ENCODE results near the gene LGALS14.

The LGALS14 gene

GRCh38 chr19:39729594-39729993 lies 25.3 kb downstream of the LGALS14 start:
- in situ Hi-C loops (cut with MboI; ENCODE audit: low pct_unique_long_range_greater_than_20kb, low sequenced_read_pairs, unreplicated experiment) = no loop called here
- no peak for TF ChIP-seq CTCF (IDR thresholded peaks at IDR 0.05; ENCODE audit: extremely low read depth, insufficient read depth, missing control alignments)
- no peak for DNase-seq (ENCODE audit: low spot score)

GRCh38 chr19:39731685-39732084 lies 27.4 kb downstream of the LGALS14 start:
- no peak for TF ChIP-seq CTCF (IDR thresholded peaks at IDR 0.05; ENCODE audit: extremely low read depth, insufficient read depth, missing control alignments)
- in situ Hi-C loops (cut with MboI; ENCODE audit: low pct_unique_long_range_greater_than_20kb, low sequenced_read_pairs, unreplicated experiment) = no loop called here
- no peak for DNase-seq (ENCODE audit: low spot score)

- no peak for TF ChIP-seq CTCF (IDR thresholded peaks at IDR 0.05; ENCODE audit: extremely low read depth, insufficient read depth, missing control alignments)
- in situ Hi-C loops (cut with MboI; ENCODE audit: low pct_unique_long_range_greater_than_20kb, low sequenced_read_pairs, unreplicated experiment) = no loop called here
- no peak for DNase-seq (ENCODE audit: low spot score)
These were observed 29.6 kb downstream of the LGALS14 start for GRCh38 chr19:39733841-39734240.

GRCh38 chr19:39735688-39736087 lies 31.4 kb downstream of the LGALS14 start:
- TF ChIP-seq CTCF (IDR thresholded peaks at IDR 0.05; ENCODE audit: extremely low read depth, insufficient read depth, missing control alignments) = no peak
- in situ Hi-C loops (cut with MboI; ENCODE audit: low pct_unique_long_range_greater_than_20kb, low sequenced_read_pairs, unreplicated experiment) = no loop called here
- DNase-seq (ENCODE audit: low spot score) = no peak

GRCh38 chr19:39736088-39736487 lies 31.8 kb downstream of the LGALS14 start:
- in situ Hi-C loops (cut with MboI; ENCODE audit: low pct_unique_long_range_greater_than_20kb, low sequenced_read_pairs, unreplicated experiment) = no loop called here
- no peak for DNase-seq (ENCODE audit: low spot score)
- TF ChIP-seq CTCF (IDR thresholded peaks at IDR 0.05; ENCODE audit: extremely low read depth, insufficient read depth, missing control alignments) = no peak

- in situ Hi-C loops (cut with MboI; ENCODE audit: low pct_unique_long_range_greater_than_20kb, low sequenced_read_pairs, unreplicated experiment) = no loop called here
- TF ChIP-seq CTCF (IDR thresholded peaks at IDR 0.05; ENCODE audit: extremely low read depth, insufficient read depth, missing control alignments) = no peak
- no peak for DNase-seq (ENCODE audit: low spot score)
These were observed 33.1 kb downstream of the LGALS14 start for GRCh38 chr19:39737351-39737750.

GRCh38 chr19:39737891-39738290 lies 33.6 kb downstream of the LGALS14 start, which contains the start of gene CLC:
Gene CLC (minus strand): TSS chr19:39738029. CDS start chr19:39737952, 77 bp downstream.
- no peak for DNase-seq (ENCODE audit: low spot score)
- in situ Hi-C loops (cut with MboI; ENCODE audit: low pct_unique_long_range_greater_than_20kb, low sequenced_read_pairs, unreplicated experiment) = no loop called here
- TF ChIP-seq CTCF (IDR thresholded peaks at IDR 0.05; ENCODE audit: extremely low read depth, insufficient read depth, missing control alignments) = no peak
